Pons (tissue), 1 donor: Measurements from ENCODE around the gene STK24.
A peak's percentile ranks its signal among the peaks of the same experiment; 100 is the strongest.

Experiments used
- DNase-seq: peaks from one replicate; pipeline ENCODE4 v3.0.0-alpha.2; 2016; ENCODE audit warnings: low spot score

STK24 gene

DNA sequence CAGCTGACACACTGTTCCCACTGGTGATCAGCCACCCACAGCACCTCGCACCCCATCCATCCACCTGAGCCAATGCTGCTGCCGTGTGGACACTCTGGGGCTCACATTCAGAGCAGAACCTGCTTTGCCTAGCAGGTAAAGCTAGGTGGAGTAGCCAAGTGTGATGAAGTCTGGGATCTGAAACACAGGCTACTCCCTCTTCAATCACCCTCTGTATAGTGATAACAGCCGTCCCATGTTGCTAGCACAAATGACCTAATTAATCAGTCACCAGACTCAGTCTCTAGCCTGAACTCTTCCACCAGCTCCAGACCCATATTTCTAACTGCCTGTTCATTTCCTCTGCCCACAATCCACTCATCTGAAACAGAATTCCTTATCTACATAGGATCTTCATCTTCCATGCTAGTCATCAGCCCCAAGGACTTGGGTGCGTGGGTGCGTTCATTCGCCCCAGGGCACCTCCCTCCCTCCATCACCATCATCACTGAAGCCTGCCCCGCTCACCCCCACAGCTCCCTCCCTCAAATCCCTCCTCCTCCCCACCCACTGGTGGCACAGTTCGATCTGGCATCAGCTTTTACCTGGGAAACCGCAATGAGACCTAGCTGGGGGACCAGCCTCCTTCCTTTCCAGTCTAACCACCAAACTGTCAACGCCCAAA is 19.8 kb downstream of the STK24 start:
- DNase-seq = no peak

DNA sequence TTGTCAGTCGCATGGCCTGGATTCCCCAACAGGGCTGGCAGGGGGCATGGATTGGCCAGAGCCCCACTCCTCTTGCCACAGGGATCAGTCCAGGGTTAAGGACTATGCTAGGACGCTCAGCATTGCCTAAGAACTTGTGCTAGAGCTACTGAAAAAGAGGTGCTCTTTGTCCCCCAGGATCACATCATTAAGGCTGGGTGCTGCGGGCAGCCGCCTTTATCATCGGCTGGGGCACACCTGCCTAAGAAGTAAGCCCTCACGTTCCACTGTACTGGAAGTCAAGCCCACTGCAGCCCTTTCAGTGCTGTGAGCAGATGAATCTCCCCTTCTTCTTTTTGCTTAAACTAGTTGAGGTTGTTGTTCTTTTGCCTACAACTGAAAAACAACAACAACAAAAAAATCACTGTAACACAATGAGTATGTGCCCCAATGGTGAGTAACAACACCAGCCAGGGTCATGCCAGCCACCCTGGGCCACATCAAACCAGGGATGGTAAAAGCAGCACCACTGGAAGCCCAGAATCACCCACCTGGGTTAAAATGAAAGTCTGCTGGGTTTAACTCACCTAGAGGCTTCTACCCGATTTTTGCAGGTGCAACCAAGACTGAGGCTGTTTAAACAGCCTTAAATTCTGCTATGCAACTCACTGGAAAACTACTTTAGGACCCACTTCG is 20.6 kb downstream of the STK24 start:
- no peak for DNase-seq

DNA sequence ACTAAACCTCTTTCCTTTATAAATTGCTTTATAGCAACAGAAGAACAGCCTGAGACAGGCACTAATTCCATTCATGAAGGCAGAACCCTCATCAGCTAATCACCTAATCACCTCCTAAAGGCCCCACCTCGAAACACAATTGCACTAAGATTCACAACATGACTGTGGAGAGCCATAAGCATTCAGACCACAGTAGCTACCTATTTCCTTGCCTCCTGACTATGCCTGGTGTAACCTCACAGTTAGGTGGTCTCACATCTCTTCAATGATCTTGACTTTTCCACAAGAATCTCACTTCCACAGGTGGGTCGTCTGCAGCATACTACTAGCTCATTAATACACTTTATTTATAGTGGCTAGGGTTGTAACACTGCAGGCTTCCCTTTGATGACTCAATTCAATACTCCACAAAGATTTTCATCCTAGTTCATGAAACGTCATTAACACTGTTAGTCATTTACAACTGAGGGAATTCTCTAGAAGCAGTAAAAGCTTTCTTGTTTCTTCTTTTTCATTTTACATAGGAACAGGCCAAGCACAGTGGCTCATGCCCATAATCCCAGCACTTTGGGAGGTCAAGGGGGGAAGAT is 27.1 kb downstream of the STK24 start:
- no peak for DNase-seq

DNA sequence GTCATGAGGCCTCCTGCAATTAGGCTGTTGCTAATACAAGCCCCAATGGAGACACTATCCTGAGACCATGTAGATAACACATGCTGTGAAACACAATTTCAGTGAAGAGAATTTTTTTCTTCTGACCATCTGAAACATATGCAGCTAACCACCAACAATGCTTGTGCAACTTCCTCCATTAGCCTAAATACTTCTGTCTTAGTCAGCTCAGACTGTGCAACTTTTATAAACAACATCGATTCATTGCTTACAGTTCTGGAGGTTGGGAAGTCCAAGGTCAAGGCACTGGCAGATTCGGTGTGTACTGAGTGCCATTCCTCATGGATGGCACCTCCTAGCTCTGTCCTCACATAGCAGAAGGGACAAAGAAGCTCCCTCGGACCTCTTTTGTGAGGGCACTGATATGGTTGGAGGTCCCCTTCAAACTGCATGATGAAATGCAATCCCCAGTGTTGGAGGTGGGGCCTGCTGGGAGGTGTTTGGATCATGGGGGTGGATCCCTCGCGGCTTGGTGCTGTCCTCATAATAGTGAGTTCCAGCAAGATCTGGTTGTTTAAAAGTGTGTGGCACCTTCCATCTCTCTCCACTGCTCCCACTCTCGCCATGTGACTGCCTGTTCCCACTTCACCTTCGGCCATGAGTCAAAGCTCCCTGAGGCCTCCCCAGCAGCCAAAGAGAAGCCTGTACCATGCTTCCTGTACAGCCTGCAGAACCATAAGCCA is 27.7 kb downstream of the STK24 start:
- DNase-seq = no peak

DNA sequence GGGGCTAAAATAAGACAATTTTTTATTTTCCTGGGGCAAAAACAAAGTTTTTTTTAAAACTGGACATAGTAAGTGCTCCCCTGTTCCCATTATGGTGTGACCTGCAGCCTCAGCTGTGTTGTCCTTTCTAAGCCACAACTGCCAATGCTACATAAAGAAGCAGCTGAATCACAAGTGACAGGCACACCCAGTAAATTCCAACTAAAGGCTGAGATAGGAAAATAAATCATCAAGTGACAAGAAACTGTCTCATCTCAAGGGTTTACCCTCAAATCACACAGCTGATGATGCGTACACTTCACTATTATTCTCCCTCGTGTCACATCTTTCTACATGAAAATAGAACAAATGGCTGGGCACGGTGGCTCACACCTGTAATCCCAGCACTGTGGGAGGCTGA is 28.7 kb downstream of the STK24 start:
- DNase-seq = no peak

DNA sequence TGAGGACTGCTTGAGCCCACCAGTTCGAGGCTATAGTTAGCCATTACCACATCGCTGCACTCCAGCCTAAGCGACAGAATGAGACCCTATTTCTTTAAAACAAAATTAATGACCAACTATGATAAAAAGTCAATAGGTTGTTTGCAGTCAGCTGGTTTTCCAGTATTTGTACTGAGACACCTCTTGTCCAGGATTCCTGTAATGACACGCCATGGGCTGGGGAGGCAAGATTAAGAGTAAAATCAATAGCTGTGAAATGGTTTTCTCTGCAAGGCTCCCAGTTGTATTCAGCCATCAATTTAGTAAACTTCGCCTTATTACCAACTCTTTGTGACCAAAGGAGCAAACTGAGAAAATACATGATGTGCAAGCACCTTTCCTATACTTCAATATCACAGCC is 29.5 kb downstream of the STK24 start:
- DNase-seq = no peak

DNA sequence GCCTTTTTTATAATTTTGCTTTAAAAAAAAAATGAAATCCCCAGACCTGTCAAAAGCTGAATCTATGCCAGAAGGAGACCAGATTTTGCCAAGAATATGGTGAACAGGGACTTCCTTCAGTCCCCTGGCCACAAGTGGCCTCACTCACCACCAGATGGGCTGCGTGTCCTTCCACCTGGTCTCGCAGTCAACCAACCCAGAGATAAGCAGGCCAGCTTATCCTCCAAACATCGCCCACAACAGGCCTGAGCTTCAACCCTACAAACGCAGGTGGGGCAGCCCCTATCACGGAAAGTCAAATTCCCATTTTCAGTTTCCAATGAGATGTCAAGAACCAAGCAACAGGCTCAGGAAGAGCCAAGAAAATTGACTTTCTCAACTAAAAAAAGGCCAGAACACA is 30.5 kb downstream of the STK24 start:
- DNase-seq = no peak

DNA sequence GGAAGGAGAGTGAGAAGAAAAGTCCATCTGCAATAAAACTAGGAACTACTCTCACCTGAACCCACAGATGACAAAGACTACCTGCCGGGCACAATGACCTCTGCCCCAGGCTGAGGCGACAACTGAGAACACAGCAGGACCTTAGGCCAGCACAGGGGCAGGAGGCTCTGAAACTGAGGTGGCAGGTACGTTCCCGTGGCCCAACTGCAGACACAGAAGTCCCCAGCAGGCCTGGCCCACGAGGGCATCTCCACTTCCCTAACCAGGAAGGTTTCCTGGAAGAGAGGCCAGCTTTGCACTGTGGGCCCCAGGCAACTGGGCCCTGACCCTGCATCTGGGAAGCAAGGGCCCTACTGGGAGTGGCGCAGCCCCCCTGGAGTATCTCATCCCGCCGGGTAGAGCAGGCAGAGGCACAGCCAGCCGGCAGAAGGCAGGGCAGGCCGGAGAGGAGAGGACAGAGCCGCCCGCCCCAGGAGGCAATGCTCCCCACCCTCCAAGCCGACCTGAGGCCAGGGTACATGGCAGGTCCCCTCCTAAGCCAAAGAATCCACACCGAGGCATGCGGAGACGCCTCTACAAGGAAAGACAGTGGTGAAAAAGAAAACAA is 32.7 kb downstream of the STK24 start:
- no peak for DNase-seq

DNA sequence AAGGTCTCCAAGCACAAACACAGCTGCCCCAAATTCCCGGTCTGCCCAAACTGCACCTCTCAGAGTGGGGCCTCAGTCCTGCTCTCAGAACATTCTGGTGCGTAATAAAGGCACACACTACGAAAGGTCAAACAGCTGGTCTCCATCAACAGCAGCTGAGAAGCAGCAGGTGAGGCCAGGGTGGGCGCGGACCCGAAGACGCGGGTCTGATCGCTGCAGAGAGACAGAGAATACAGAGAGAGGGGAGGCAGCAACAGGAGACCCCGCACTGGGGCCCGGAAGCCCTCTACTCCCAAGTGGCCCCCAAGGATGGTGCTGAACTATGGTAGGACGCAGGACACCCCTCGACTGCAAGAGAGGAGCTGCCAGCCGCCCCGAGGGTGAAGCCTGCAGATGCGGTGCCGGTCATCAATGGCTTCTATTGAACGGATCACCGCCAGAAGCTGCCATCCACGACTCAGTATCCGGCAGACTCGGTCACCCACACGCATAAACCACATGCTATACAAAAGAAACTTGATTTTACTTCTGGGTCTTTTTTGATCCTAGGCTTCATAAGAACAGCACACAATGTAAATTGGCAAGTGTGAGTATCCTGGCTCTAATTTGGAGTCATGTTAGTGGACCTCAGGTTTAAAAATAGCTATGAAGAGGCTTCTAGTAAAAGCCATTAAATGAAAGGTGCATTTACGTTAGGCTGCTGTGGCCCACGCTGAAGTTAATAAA is 33.4 kb downstream of the STK24 start:
- no peak for DNase-seq

DNA sequence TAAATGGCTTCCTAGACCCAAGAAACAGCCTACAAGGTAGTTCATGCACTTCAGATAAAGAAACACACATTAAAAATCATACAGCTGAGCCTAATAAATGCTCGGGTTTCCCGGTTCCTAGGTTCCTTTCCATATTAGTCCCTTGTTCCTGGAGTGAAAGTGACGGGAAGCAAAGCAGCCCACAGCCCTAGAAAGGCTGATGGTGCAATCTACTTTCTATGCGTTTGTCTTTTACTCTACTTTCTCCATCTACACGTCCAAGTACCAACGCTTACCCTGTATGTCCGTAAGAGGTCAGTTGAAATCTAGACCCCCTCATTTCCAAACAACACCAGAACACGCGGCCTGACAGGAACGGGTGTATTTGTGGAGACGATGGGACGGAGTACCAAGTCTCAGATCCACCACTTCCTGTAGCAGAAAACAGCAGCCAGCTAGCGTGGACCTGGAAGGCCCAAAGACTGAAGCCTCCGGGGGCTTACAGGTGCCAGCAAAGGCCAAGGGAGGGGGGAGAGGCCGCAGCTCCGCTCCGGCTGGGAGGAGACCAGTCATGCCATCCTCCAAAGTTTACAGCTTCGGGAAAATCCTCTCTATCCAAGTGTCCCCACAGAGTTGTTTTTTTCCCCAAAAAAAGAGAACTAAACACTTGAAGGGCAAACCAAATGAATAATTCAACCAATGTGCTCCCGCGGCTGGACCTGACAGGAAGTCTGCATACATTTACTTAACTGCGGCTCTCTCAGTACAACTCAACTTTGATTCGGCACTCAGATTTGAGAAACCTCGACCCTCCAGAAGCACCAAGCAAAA is 34.1 kb downstream of the STK24 start:
- DNase-seq = peak; percentile 46

DNA sequence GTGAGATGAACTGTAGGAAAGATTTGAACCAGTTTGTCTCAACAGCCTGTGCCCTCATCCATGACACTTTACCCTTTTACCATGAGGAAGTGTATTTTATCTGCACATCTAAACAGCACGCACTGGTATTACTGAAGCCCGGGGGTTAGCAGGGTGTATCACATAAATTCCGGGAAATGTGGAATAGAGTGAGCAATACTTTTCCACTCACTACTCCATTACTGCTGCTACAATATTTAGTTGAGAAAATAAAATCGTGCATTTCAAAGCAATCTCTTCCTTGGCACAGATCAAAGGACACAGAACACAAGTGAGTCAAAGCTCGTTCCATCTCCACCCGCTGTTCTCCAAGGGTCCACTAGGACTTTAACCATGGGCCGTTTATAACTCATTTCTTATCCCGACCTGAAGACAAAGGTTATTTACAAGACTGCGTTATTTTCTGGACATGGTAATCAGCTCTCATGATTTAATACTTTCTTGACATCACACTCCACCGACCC is 35.2 kb downstream of the STK24 start:
- no peak for DNase-seq

DNA sequence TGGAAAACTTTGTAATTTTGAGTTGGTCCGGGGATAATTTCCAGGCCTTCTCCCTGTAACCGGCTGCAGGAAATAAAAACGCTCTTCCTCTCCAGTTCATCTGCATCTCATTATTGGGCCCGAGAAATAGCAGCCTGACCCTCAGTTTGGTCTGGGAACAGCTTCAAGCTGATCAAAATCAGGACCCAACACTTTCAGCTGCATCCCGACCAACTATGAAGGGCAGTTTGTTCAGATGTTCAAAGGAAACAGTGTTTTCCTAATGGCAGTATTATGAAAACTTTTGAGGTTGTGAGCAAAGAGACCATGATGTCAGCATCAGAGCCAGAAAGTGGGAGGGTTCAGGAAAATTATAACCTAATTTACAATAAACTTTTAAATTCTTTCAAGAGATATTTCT is 35.7 kb downstream of the STK24 start:
- DNase-seq = peak; percentile 48

DNA sequence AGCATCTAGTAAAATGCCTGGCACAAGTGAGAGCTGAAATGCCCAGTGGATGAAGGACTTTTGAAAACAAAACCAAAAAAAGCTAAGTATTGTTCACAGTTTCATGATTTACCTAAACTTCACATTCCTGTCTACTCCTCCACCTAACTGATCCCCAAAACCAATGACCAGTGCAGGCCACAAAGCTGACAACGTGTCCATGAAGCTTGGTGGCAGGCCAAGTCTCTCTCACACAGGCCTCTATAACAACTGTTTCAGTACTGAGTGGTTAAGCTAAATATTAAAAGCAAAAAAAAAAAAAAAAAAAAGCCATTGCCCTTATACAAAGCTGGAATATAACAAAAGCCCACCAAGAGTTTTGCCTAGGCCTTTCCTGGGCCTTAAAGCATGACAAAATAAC is 36.4 kb downstream of the STK24 start:
- DNase-seq = no peak

DNA sequence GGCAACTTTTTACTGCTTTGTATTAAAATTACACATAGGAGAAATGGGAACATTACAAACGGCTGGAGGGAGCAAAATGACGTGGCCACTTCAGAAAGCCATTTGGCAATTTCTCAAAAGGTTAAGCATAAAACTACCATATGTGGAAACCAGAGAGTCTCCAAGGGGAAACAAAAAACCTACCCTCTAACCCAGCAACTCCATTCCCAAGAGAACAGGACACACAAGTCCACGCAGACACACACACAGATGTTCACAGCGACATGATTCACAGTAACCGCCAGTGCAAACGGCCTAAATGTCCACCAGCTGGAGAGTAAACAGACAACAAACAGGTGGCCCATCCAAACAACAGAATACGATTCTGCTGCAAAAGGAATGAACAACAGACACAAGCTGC is 37.2 kb downstream of the STK24 start:
- DNase-seq = no peak

DNA sequence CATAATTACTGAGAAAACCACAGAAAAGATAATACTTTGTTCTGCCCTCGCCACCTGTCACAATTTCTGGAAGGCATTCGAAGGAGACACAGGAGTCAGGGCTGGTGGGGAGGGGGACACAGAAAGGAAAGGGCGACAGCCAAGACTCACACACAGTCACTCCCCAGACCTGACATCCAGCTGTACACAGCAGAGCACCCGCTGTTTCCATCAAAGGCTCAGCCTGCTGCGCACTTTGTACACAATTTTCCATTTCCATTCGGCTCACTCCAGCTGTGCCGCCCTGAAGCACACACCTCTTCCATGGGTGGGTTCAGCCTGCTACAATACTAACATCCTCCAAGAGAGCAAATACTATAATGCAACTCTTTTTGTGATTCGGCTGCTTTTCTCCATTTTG is 38.0 kb downstream of the STK24 start:
- DNase-seq = no peak

DNA sequence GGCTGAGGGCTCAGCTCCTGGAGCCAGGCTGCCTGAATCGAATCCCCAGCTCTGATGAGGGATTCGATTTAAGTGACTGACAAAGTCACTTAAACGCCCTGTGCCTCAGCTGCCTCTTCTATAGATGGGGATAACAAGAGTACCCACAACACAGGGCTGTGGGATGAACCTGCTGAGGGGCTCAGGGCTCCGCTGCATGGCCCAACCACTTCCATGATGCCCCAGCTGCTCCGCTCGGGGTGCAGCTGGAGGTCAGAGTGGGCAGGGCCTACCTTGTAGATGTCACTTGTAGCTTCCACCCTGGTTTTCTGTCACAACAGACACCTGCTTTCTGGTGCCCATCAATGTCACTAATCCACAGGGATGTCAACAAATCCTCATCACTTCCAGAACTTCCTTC is 39.2 kb downstream of the STK24 start:
- DNase-seq = no peak

DNA sequence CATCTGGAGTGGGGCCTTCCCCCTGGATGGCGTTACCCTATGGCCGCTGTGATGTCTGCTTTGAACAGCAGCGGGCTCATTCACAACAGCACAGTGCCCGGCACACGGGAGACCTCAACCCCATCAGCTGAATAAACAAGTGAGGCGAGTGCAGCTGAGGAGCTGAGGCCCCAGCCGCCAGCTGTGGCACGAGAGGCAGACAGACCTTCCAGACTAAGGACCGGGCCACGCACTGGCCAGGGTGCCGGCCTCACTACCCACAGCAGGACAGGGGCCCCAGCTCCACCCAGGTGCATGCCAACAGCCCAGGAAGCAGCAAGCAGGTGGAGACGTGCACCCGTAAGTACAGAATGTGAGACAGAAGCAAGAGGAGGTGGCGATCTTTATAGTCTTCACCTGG is 39.6 kb downstream of the STK24 start:
- DNase-seq = no peak

DNA sequence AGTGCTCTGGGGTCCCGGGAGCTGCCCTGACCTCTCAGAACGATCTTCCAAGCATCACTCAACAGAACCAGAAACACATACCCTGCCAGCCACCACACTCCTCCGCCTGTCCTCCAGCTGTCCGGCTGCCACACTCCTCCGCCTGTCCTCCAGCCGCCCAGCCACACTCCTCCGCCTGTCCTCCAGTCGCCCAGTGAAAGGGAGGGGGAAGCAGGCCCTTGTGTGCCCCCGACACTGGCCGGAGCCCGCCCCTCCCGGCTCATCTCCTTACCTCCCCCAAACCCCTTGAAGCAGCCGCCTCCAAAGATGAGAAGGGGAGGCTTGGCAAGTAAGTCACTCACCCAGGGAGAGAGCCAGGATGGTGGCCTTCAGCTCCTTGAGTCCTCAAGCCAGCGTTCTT is 40.2 kb downstream of the STK24 start:
- no peak for DNase-seq

DNA sequence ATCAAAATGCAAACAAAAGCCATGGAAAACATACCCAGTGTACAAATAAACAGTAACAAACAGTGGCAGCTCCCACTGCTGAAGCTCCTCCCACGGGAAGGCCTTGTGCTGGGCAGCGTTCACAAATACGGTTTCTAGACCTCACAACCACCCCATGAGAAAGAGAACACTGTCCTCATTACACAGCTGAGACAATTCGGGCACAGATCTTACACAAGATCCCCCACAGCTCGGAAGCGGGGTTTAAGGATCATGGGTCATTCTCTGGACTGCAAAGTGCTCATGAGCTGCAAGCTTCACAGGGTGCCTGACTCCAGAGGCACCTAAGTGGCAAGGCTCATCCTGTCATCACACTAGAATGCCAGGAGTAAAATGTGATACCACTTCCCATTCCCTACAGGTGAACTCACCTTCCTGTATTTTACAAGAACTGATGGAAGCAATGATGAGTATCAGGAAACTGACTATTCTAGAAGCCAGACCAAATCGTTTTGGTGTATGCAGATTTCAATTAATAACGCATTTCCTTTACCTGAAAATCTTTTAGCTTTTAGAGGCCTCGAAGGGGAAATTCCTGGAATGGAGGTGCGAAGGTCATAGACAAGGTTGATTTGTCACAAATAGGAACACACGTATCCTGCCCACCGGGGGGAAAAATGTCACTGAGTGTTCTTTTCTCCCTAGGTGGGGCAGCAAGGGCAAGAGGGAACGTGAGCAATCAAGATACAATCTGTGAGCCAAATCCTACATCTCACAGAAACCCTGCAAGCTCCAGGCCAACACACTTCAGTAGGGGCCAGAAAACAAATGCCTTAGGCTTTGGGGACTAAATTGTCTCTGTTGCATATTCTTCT is 41.2 kb downstream of the STK24 start:
- peak; percentile 37 for DNase-seq

DNA sequence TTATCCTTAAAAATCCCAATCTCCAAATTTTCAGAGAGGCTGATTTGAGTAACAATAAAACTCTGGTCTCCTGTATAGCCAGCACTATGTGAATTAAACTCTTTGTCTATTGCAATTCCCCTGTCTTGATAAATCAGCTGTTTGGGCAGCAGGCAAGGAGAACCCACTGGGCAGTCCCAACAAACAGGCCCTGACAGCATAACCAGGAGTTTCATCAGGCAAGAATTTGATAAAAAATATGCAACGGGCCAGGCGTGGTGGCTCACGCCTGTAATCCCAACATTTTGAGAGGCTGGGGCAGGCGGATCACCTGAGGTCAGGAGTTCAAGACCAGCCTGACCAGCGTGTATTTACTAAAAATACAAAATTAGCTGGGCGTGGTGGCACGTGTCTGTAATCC is 42.1 kb downstream of the STK24 start:
- DNase-seq = no peak
